ENCODE results near the gene NET1.

- TF ChIP-seq EZH2 (IDR thresholded peaks at IDR 0.05; ENCODE audit: borderline replicate concordance, low read depth, low read length, severe bottlenecking) (no peak), CTCF (IDR thresholded peaks at IDR 0.05; ENCODE audit: borderline replicate concordance, extremely low read depth, low read length, poor library complexity, severe bottlenecking) (no peak)
Measured at GRCh38 chr10:5462841-5463293, 50.5 kb downstream of the NET1 start.
